ENCODE results near the gene KIF3B. TPM values are rescaled to one million over a fixed set of nuclear protein-coding genes. Genes with fewer than 3 reads are reported as not detected.

The KIF3B gene
- total and polyA plus RNA-seq, 2 of the 13 experiments (the other 11 are each of a cell fraction or from before 2014, with no cell fraction given), result 23.6 to 28.8 TPM

DNA sequence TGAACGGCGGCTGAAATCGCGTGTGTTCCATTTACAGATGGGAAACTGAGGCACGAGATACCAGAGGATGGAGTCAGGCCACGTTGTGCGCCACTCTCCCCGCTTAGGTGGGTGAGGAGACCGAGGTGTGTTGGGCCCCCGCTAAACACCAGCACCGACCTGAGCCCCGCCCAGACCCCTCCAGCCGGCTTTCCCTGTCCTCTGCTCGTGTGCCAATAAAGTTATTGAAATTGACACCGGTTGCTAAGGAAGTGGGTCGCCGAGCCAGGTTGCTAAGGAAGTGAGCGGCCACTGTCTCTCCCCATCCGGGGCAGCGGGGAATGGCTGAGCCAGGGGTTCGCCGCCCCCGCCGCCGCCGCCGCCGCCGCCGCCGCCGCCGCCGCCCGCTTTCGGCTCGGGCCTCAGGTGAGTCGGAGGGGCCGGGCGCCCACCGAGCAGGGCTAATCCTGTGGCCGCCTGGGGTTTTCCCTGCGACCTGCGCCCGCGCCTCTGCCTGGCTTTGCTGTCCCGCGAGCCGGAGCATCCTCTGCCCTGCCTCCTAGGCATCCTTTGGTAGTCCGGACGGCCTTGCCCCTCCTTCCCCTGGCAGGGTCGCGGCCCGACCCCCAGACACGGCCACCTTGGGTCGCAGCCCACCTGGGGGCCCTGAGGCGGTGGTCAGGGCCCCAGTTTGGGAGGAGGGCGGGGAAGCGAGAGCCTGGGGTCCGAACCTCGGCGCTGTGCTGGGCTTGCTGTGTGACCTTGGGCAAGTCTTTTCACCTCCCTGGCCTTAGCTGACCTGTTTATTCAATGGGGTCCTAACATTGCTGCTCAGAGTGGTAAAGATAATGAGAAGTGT lies at the start of gene KIF3B (continued):
- no peak for TF ChIP-seq ZNF775 (CRISPR knock-in tag; IDR thresholded peaks at IDR 0.05; ENCODE audit: borderline replicate concordance)
- TF ChIP-seq GZF1 (CRISPR knock-in tag; IDR thresholded peaks at IDR 0.05), result no peak
- peak; percentile 76 for TF ChIP-seq ZNF776 (CRISPR knock-in tag; IDR thresholded peaks at IDR 0.05)
- TF ChIP-seq ASH2L (IDR thresholded peaks at IDR 0.05; ENCODE audit: insufficient read length, low read depth, low read length), result peak; percentile 83
- TF ChIP-seq HMGA1 (CRISPR knock-in tag; conservative IDR thresholded peaks at IDR 0.05), result no peak
- no peak for TF ChIP-seq RARG (CRISPR knock-in tag; IDR thresholded peaks at IDR 0.05; ENCODE audit: low read depth)
- peak; percentile 72 for TF ChIP-seq ZNF24 (IDR thresholded peaks at IDR 0.05)
- no peak; the same call in 1 of the 2 replicates for TF ChIP-seq PPARG (CRISPR knock-in tag; conservative IDR thresholded peaks at IDR 0.05)
- TF ChIP-seq SRSF4 (IDR thresholded peaks at IDR 0.05; ENCODE audit: low read depth, low read length, poor library complexity, severe bottlenecking), result no peak
- TF ChIP-seq, protein P1, sequence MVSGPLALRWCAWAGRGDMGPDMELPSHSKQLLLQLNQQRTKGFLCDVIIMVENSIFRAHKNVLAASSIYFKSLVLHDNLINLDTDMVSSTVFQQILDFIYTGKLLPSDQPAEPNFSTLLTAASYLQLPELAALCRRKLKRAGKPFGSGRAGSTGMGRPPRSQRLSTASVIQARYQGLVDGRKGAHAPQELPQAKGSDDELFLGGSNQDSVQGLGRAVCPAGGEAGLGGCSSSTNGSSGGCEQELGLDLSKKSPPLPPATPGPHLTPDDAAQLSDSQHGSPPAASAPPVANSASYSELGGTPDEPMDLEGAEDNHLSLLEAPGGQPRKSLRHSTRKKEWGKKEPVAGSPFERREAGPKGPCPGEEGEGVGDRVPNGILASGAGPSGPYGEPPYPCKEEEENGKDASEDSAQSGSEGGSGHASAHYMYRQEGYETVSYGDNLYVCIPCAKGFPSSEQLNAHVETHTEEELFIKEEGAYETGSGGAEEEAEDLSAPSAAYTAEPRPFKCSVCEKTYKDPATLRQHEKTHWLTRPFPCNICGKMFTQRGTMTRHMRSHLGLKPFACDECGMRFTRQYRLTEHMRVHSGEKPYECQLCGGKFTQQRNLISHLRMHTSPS (CRISPR knock-in tag; IDR thresholded peaks at IDR 0.05; ENCODE audit: low read depth), result peak; percentile 16; the same call in 1 of the 2 replicates
- TF ChIP-seq, protein P2, sequence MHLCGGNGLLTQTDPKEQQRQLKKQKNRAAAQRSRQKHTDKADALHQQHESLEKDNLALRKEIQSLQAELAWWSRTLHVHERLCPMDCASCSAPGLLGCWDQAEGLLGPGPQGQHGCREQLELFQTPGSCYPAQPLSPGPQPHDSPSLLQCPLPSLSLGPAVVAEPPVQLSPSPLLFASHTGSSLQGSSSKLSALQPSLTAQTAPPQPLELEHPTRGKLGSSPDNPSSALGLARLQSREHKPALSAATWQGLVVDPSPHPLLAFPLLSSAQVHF (CRISPR knock-in tag; IDR thresholded peaks at IDR 0.05), result no peak
- TF ChIP-seq ZNF253 (CRISPR knock-in tag; IDR thresholded peaks at IDR 0.05; ENCODE audit: borderline replicate concordance), result no peak
- peak; percentile 82 for TF ChIP-seq TBX2 (CRISPR knock-in tag; IDR thresholded peaks at IDR 0.05; ENCODE audit: borderline replicate concordance)
- TF ChIP-seq, protein P3, sequence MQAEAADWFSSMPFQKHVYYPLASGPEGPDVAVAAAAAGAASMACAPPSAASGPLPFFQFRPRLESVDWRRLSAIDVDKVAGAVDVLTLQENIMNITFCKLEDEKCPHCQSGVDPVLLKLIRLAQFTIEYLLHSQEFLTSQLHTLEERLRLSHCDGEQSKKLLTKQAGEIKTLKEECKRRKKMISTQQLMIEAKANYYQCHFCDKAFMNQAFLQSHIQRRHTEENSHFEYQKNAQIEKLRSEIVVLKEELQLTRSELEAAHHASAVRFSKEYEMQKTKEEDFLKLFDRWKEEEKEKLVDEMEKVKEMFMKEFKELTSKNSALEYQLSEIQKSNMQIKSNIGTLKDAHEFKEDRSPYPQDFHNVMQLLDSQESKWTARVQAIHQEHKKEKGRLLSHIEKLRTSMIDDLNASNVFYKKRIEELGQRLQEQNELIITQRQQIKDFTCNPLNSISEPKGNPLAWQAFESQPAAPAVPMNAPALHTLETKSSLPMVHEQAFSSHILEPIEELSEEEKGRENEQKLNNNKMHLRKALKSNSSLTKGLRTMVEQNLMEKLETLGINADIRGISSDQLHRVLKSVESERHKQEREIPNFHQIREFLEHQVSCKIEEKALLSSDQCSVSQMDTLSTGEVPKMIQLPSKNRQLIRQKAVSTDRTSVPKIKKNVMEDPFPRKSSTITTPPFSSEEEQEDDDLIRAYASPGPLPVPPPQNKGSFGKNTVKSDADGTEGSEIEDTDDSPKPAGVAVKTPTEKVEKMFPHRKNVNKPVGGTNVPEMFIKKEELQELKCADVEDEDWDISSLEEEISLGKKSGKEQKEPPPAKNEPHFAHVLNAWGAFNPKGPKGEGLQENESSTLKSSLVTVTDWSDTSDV (CRISPR knock-in tag; IDR thresholded peaks at IDR 0.05), result no peak
- no peak for TF ChIP-seq ZNF205 (CRISPR knock-in tag; IDR thresholded peaks at IDR 0.05)
- no peak for TF ChIP-seq CBX2 (IDR thresholded peaks at IDR 0.05; ENCODE audit: low read depth, low read length)
- TF ChIP-seq CBX2 (CRISPR knock-in tag; IDR thresholded peaks at IDR 0.05; ENCODE audit: low read depth), result no peak
- no peak for TF ChIP-seq PLRG1 (conservative IDR thresholded peaks at IDR 0.05)
- no peak for TF ChIP-seq ZNF589 (CRISPR knock-in tag; conservative IDR thresholded peaks at IDR 0.05)
- TF ChIP-seq ZNF34 (CRISPR knock-in tag; IDR thresholded peaks at IDR 0.05; ENCODE audit: borderline replicate concordance), result peak; percentile 70; the same call in 1 of the 2 replicates
- TF ChIP-seq, protein P4, sequence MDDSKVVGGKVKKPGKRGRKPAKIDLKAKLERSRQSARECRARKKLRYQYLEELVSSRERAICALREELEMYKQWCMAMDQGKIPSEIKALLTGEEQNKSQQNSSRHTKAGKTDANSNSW (CRISPR knock-in tag; IDR thresholded peaks at IDR 0.05; ENCODE audit: borderline replicate concordance), result 0 out of 2 replicates have a peak, but pooled peaks have one; percentile 72
- peak; percentile 75 for TF ChIP-seq NFKB2 (CRISPR knock-in tag; IDR thresholded peaks at IDR 0.05; ENCODE audit: borderline replicate concordance)
- peak; percentile 87; the same call in 1 of the 2 replicates for TF ChIP-seq IRX3 (CRISPR knock-in tag; IDR thresholded peaks at IDR 0.05; ENCODE audit: borderline replicate concordance, low read depth)
